Fibroblast of lung (primary cell): ENCODE data around the gene TMEM69.

ENCODE experiments used
- CTCF ChIP-seq, 2 donors: IDR thresholded peaks in 1 of 2; conservative IDR thresholded peaks in 1 of 2; 1 replicate in 1 of 2; 2 replicates in 1 of 2; pipeline ENCODE4 v1.5.1; 2011 to 2012; ENCODE audit warnings: low read length in 2 of 2, control low read depth in 1 of 2, inconsistent platforms in 1 of 2, low read depth in 1 of 2, mild to moderate bottlenecking in 1 of 2
- EZH2 ChIP-seq: IDR thresholded peaks from 2 replicates; pipeline ENCODE4 v1.5.1; 2012; ENCODE audit warnings: low read length, control low read depth, mild to moderate bottlenecking; ENCODE audit errors: missing control alignments

- TF ChIP-seq CTCF (conservative IDR thresholded peaks at IDR 0.05 in 1 of 2, IDR thresholded peaks at IDR 0.05 in 1 of 2; ENCODE audit: low read depth in 1 of 2, low read length in 2 of 2): no peak
- no peak for TF ChIP-seq EZH2
Measured at GRCh38 chr1:45686015-45686287, 2.0 kb upstream of the TMEM69 start.
